ENCODE data around the gene KRT26. TPM values are rescaled to one million over a fixed set of nuclear protein-coding genes. Genes with fewer than 3 reads are reported as not detected.

Gene KRT26
- total and polyA plus RNA-seq, 10 of the 15 experiments (the other 5 are each of a cell fraction or from before 2014, with no cell fraction given) = not detected

DNA sequence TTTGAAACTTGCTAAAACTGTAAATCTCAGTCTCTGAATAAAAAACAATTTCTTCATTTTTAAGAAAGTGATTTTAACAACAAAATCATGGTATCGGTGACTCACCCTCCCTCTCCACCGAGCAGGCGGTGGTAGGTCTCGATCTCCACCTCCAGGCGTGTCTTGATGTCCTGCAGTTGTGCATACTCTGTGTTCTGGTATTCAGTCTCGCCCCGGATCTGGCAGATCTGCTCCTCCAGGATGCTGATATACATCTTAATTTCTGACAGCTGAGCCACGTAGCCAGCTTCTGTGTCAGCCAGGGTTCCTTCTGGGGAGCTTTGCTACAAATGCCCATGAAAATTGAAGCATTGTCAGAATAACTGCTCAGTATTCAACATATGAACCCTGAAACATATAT, 53.1 kb downstream of the KRT26 start (continued):
- TF ChIP-seq, protein P1, sequence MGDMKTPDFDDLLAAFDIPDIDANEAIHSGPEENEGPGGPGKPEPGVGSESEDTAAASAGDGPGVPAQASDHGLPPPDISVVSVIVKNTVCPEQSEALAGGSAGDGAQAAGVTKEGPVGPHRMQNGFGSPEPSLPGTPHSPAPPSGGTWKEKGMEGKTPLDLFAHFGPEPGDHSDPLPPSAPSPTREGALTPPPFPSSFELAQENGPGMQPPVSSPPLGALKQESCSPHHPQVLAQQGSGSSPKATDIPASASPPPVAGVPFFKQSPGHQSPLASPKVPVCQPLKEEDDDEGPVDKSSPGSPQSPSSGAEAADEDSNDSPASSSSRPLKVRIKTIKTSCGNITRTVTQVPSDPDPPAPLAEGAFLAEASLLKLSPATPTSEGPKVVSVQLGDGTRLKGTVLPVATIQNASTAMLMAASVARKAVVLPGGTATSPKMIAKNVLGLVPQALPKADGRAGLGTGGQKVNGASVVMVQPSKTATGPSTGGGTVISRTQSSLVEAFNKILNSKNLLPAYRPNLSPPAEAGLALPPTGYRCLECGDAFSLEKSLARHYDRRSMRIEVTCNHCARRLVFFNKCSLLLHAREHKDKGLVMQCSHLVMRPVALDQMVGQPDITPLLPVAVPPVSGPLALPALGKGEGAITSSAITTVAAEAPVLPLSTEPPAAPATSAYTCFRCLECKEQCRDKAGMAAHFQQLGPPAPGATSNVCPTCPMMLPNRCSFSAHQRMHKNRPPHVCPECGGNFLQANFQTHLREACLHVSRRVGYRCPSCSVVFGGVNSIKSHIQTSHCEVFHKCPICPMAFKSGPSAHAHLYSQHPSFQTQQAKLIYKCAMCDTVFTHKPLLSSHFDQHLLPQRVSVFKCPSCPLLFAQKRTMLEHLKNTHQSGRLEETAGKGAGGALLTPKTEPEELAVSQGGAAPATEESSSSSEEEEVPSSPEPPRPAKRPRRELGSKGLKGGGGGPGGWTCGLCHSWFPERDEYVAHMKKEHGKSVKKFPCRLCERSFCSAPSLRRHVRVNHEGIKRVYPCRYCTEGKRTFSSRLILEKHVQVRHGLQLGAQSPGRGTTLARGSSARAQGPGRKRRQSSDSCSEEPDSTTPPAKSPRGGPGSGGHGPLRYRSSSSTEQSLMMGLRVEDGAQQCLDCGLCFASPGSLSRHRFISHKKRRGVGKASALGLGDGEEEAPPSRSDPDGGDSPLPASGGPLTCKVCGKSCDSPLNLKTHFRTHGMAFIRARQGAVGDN (IDR thresholded peaks at IDR 0.05) = no peak
- TF ChIP-seq SREBF1 (IDR thresholded peaks at IDR 0.05; ENCODE audit: low read length) (no peak), BMI1 (IDR thresholded peaks at IDR 0.05; ENCODE audit: borderline replicate concordance) (no peak), ETV6 (conservative IDR thresholded peaks at IDR 0.05 in 1 of 2, IDR thresholded peaks at IDR 0.05 in 1 of 2; ENCODE audit: borderline replicate concordance in 1 of 2, low read depth in 1 of 2) (no peak), HDAC6 (IDR thresholded peaks at IDR 0.05; ENCODE audit: unreplicated experiment) (no peak), BACH1 (IDR thresholded peaks at IDR 0.05; ENCODE audit: borderline replicate concordance) (no peak), EED (IDR thresholded peaks at IDR 0.05; ENCODE audit: low read depth) (no peak), NRF1 (conservative IDR thresholded peaks at IDR 0.05; ENCODE audit: low read depth, low read length) (no peak)
- TF ChIP-seq, protein P2, sequence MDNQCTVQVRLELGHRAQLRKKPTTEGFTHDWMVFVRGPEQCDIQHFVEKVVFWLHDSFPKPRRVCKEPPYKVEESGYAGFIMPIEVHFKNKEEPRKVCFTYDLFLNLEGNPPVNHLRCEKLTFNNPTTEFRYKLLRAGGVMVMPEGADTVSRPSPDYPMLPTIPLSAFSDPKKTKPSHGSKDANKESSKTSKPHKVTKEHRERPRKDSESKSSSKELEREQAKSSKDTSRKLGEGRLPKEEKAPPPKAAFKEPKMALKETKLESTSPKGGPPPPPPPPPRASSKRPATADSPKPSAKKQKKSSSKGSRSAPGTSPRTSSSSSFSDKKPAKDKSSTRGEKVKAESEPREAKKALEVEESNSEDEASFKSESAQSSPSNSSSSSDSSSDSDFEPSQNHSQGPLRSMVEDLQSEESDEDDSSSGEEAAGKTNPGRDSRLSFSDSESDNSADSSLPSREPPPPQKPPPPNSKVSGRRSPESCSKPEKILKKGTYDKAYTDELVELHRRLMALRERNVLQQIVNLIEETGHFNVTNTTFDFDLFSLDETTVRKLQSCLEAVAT (IDR thresholded peaks at IDR 0.05) = no peak
- TF ChIP-seq, protein P3, sequence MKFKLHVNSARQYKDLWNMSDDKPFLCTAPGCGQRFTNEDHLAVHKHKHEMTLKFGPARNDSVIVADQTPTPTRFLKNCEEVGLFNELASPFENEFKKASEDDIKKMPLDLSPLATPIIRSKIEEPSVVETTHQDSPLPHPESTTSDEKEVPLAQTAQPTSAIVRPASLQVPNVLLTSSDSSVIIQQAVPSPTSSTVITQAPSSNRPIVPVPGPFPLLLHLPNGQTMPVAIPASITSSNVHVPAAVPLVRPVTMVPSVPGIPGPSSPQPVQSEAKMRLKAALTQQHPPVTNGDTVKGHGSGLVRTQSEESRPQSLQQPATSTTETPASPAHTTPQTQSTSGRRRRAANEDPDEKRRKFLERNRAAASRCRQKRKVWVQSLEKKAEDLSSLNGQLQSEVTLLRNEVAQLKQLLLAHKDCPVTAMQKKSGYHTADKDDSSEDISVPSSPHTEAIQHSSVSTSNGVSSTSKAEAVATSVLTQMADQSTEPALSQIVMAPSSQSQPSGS (IDR thresholded peaks at IDR 0.05; ENCODE audit: low read length) = no peak

Data from GM12878 (cell line).